ENCODE data around the gene DIO3.

The DIO3 gene

GRCh38 chr14:101586531-101587430, 25.5 kb downstream of the DIO3 start:
- H3K4me3 ChIP-seq (replicated peaks; ENCODE audit: insufficient read depth, low read length) = no peak overlapping the region
- H3K27me3 ChIP-seq (ENCODE audit: insufficient read depth, poor library complexity, severe bottlenecking) = no peaks in the 10 kb centered on the region
- no peak overlapping the region for H3K27ac ChIP-seq (replicated peaks)
- no peak for DNase-seq (ENCODE audit: low read depth in 1 of 2, low spot score in 1 of 2)
- no peak for TF ChIP-seq REST (IDR thresholded peaks at IDR 0.05; ENCODE audit: insufficient replicate concordance, low read depth)
- no peak for TF ChIP-seq SPI1 (IDR thresholded peaks at IDR 0.05; ENCODE audit: borderline replicate concordance, low read depth)
- no peak for TF ChIP-seq GABPA (IDR thresholded peaks at IDR 0.05; ENCODE audit: low read depth)
- no peak for TF ChIP-seq POLR2AphosphoS5 (IDR thresholded peaks at IDR 0.05; ENCODE audit: low read depth)
- no peak for TF ChIP-seq CTCF (IDR thresholded peaks at IDR 0.05; ENCODE audit: insufficient read depth, low read length)

- no peak overlapping the region for H3K27ac ChIP-seq (replicated peaks)
- no peak for DNase-seq (ENCODE audit: low read depth in 1 of 2, low spot score in 1 of 2)
- H3K27me3 ChIP-seq (ENCODE audit: insufficient read depth, poor library complexity, severe bottlenecking) = no peaks in the 10 kb centered on the region
- H3K4me3 ChIP-seq (replicated peaks; ENCODE audit: insufficient read depth, low read length) = no peak overlapping the region
- TF ChIP-seq POLR2AphosphoS5 (IDR thresholded peaks at IDR 0.05; ENCODE audit: low read depth) (no peak), GABPA (IDR thresholded peaks at IDR 0.05; ENCODE audit: low read depth) (no peak), REST (IDR thresholded peaks at IDR 0.05; ENCODE audit: insufficient replicate concordance, low read depth) (no peak), SPI1 (IDR thresholded peaks at IDR 0.05; ENCODE audit: borderline replicate concordance, low read depth) (no peak), CTCF (IDR thresholded peaks at IDR 0.05; ENCODE audit: insufficient read depth, low read length) (no peak)
Measured at GRCh38 chr14:101587441-101587911, 26.2 kb downstream of the DIO3 start.

- Histone ChIP-seq H3K27ac (replicated peaks) (no peak overlapping the region), H3K4me3 (replicated peaks; ENCODE audit: insufficient read depth, low read length) (no peak overlapping the region), H3K27me3 (ENCODE audit: insufficient read depth, poor library complexity, severe bottlenecking) (no peaks in the 10 kb centered on the region)
- DNase-seq (ENCODE audit: low read depth in 1 of 2, low spot score in 1 of 2) = no peak
- no peak for TF ChIP-seq POLR2AphosphoS5 (IDR thresholded peaks at IDR 0.05; ENCODE audit: low read depth)
- no peak for TF ChIP-seq SPI1 (IDR thresholded peaks at IDR 0.05; ENCODE audit: borderline replicate concordance, low read depth)
- no peak for TF ChIP-seq CTCF (IDR thresholded peaks at IDR 0.05; ENCODE audit: insufficient read depth, low read length)
- TF ChIP-seq REST (IDR thresholded peaks at IDR 0.05; ENCODE audit: insufficient replicate concordance, low read depth) = no peak
- no peak for TF ChIP-seq GABPA (IDR thresholded peaks at IDR 0.05; ENCODE audit: low read depth)
Measured at GRCh38 chr14:101588286-101588975, 27.1 kb downstream of the DIO3 start.
